Activated CD4-positive, alpha-beta T cell treated with anti-CD3 and anti-CD28 coated beads for 48 hours (primary cell): Measurements from ENCODE around the gene FBXW2.
"Not testable (repeated sequence)": the region's sequence is repeated elsewhere in the genome, so short reads cannot be mapped to it uniquely, and the experiment has no call there.

Experiments used
- DNase-seq: peaks from one replicate; pipeline ENCODE4 v3.0.0-alpha.2; 2020

FBXW2 gene

DNA sequence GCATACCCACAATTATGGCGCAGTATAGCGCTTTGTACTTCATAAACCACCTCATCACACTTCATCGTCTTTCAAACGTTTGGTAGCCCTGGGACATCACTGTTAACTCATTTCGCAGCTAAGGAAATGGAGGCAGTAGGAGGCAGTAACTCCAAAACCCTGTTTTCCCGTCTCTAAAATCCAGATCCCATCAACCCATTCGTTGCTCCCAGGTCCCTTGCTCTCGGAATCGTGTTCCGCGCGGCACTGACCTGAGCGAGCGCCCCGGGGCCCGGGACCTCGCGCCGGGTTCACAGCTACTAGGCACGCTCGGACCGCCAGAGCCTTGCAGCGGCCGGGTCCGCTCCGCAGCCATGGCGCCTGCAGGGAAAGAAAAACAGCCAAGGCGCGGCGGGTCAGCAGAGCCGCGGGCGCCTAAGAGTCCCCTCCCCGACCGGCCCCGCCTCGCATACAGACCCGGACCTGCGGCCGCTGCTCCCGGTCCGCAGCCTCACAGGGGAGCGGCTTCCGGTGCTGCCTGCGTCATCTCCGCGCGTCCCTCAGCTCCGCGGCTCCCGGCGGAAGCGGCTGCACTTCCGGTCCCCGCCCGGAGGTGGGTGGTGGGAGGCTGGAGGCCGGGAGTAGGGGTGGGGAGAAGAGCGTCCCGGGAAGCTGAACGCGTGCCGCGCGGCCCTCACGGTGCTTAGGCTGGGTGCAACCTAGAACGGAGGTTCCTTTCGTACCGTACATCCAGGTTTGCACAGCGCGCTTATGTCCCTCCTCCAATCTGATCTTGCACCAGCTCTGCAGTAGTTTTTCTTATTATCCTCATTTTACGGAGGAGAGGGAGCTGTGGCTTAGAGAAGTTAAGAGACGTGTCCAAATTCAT, at the start of gene FBXW2:
Gene FBXW2, minus strand, starts transcription at position 519 of the 868 bp plus-strand sequence. CDS start 5,158 bp downstream, outside the sequence.
- DNase-seq: peak; percentile 95

- DNase-seq: no peak
Observed at GRCh38 chr9:120841930-120842684, 48.9 kb upstream of the FBXW2 start.

DNA sequence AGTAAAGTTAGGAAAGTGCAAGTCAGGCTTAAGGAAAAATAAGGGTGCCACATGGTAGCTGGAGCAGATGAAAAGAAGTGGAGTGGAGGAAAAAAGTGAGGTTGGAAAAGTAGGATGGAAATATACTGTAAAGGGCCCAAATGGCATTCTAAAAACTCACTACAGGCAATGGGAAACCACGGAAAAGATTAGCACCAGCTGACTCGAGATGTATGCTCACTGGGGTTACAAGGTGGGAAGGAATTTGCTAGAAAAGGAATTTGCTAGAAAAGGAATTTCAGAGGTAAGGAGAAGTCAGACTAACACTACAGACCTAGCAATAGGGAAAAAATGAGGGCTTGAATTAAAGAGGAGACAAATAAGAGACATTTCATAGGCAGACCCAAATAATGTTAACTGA, 45.9 kb upstream of the FBXW2 start:
- no peak for DNase-seq

- DNase-seq: no peak
Observed at GRCh38 chr9:120837921-120838320, 44.7 kb upstream of the FBXW2 start.

- DNase-seq: no peak
Observed at GRCh38 chr9:120833325-120833724, 40.1 kb upstream of the FBXW2 start.

DNA sequence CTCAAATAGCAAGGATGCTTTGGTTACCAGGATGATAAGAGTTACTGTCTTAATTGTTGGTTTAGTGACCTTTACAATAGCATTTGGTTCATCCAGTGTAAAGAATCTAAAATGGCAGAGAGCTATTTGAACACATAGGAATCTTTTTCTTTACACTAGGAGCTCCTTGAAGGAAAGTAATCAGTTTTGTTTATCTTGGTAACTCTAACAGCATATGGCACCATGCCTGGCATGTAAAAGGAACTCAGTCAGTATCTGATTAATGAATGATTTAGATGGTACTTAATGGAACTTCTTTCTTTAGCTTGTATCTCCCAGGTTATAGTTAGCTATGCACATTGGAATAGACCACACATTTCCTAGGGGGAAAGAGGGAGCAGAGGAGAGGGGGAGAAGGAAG, 39.6 kb upstream of the FBXW2 start:
- DNase-seq: no peak

GRCh38 chr9:120830865-120831264, 37.6 kb upstream of the FBXW2 start:
- no peak for DNase-seq

GRCh38 chr9:120830151-120830550, 36.9 kb upstream of the FBXW2 start:
- DNase-seq: no peak

GRCh38 chr9:120829650-120830049, 36.4 kb upstream of the FBXW2 start:
- DNase-seq: no peak

DNA sequence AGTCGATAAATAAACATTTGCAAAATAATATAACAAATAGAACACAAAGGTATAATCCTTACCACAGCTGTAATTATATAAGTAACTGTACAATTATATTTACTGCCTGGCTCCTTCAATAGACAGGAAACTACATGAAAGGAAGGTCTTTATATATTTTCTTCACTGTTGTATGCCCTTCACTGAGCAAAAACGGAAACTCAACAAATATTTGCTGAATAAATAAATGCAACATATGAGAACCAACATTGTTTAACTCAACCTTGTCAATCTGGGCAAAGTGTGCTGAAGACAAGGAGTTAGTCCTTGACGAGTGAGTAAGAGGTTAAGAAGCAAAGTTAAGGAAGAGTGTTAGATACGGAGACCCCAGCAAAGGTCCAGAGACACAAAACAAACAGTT, 26.9 kb upstream of the FBXW2 start:
- DNase-seq: no peak

- no peak for DNase-seq
Observed at GRCh38 chr9:120818595-120818994, 25.4 kb upstream of the FBXW2 start.

- no peak for DNase-seq
Observed at GRCh38 chr9:120815075-120815474, 21.9 kb upstream of the FBXW2 start.

DNA sequence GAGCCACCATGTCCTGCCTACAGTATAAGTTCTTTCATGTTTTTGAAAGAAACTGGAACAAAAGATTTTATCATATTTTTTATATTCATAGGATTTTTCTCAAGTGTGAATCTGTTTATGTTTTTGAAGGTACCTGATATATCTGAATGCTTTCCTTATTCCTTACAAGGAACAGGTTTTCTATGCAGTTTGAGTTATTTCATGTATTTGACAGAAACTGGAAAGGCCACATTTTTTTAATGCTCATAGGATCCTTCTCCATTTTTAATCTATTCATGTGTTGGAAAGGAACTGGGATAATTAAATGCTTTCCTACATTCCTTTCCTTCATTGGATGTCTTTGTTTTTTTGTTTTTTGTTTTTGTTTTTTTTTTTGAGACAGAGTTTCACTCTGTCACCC, 15.7 kb upstream of the FBXW2 start:
- DNase-seq: no peak

- no peak for DNase-seq
Observed at GRCh38 chr9:120807607-120808379, 14.6 kb upstream of the FBXW2 start.

- DNase-seq: not testable (repeated sequence)
Observed at GRCh38 chr9:120804784-120805363, 11.7 kb upstream of the FBXW2 start.

- DNase-seq: no peak
Observed at GRCh38 chr9:120801441-120801840, 8.2 kb upstream of the FBXW2 start.

DNA sequence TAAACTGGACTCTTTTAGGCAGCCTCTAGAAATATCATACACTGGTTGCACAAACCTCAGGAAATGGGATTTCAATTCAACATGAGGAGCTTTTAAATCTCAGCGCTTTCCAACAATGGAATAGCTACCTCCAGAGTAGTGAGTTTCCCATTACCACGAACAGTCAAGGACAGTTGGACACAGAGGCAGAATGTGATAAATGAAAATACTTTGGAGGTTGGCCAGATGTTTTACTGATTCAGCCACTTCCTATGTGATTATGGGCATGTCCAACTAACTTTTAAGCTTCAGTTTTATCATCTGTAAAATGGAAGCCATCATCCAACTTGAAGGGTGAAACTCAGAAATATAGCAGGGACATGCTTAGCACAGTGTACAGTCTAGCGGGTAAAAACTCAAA, 2.1 kb downstream of the FBXW2 start:
- no peak for DNase-seq

GRCh38 chr9:120787933-120788332, 5.3 kb downstream of the FBXW2 start:
- DNase-seq: no peak

DNA sequence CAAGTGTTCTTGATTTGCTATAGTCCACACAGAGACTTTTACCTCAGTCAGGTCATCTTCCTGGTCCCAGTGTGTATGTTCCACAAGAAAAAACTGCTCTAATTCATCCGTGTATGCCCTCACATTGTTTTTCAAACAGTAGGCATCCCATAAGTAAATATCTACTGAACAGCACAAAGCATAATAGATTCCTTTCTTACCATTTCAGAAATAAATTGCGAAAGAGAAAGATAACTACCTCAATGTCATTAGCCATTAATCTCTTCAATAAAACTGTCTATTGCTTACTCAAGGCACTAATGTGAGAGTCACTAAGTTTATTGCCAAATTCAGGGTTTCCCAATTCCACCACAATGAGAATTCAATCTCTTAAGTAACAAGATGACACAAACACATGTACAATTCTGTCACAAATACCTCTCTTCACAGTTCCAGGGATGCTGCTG, 9.6 kb downstream of the FBXW2 start:
- no peak for DNase-seq

DNA sequence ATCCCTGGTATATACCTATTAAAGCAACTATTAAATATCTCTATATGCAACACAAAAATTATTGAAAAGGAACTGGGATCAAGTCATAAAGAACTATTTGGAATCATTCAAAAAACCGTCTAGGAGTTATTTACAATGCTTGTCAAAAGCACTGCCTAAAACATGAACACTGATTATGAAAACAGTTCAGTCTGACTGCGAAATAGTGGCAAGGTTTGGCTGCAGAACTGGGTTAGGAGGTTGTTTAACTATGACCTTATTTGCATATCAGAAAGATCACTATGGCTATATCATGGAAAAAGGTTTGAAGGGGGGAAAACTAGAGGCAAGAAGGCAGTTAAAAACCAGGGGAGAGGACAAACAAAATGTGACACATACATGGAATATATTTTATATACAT, 12.0 kb downstream of the FBXW2 start:
- no peak for DNase-seq

DNA sequence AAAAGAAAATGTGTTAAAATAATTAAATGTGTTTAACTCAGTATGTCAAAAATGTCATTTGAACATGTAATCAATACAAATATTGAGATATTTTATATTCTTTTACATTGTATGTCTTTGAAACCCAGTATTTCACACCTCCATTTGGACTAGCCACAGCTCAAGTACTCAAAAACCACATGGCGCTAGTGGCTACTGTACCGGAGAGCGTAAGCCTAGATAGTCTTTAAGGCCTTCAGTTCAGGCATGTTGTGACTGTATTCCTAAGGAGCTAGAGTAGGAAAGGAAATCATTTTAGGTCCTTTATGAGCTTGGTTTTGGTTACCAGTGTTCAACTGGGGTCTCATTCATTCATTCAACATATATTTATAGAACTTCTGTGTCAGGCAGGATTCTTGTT, 12.8 kb downstream of the FBXW2 start:
- DNase-seq: no peak

DNA sequence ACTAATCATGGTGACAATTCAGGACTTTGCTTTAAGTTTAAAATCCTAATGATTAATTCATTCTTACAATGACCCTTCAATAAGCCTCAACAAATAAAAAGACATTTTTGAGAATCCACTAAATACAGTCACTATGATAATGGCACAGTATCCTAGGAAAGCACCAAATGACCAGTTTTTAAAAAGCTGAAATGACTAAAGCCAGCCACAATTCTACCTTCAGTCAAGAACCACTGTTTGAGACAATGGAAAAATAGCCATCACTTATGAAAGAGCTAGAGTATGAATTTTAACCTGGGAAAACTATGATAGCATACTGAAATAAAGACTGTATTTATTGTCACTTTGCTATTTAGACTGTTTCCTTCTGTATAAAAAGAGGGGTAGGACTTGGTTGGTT, 14.0 kb downstream of the FBXW2 start:
- no peak for DNase-seq

DNA sequence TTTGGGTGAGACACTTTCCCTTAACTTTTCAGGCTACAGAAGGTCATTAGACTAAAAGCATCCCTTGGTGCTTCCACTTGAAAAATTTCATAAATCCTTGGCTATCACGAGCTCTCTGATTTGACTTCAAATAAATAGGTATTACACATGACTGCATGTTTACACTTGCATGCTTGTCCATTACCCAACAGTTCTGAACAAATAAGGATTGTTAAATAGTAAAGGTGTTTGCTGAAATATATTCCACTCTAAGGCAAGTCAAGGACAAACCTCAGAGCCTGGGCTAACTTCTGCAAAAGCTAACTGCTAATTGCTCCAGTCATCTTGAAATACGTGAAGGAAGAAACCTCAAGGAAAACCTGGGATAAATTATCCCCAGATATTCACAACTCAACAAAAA, 14.5 kb downstream of the FBXW2 start:
- DNase-seq: no peak
